ENCODE results near the gene TCERG1.

DNA sequence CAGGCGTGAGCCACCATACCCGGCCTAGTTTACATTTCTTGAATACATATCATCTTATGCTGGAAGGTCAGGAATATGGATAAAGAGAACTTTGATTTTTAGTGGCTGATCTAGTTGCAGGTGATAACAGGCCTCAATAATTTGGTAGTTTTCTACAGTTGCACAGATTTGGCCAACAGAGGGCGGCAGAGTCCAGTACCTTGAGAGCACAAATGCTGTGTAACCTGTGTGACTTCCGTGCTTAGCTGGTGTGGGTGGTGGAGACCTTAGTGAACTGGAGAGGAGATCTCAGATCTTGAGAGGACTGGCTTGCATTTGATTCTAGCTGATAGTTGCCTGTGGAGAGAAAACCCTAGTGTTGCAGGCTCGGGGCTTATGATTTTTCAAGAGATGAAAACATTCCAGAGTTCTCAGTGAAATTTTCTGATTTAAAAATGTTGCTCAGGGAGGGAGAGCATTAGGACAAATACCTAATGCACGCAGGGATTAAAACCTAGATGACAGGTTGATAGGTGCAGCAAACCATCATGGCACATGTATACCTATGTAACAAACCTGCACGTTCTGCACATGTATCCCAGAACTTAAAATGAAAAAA is 86.2 kb downstream of the TCERG1 start:
- TF ChIP-seq GATA3 (IDR thresholded peaks at IDR 0.05; ENCODE audit: low read depth, low read length) (no peak), GATA2 (IDR thresholded peaks at IDR 0.05; ENCODE audit: low read depth, low read length) (0 out of 2 replicates have a peak, but pooled peaks have one; percentile 7)
